Dendritic cell treated with granulocyte-macrophage colony-stimulating factor and Interleukin-4, amounts not matched to agents 40 ng/mL and 50 ng/mL, for 4 days (primary cell): ENCODE data around the gene ABCC2.
"Not testable (repeated sequence)": the region's sequence is repeated elsewhere in the genome, so short reads cannot be mapped to it uniquely, and the experiment has no call there.

ENCODE experiments used
- H3K27ac Mint-ChIP-seq: one replicate; pipeline ENCODE4 v1.8.0; 2022; ENCODE audit warnings: mild to moderate bottlenecking, mixed read lengths
- H3K27me3 Mint-ChIP-seq: one replicate; pipeline ENCODE4 v1.8.0; 2022; ENCODE audit warnings: mild to moderate bottlenecking, mixed read lengths
- H3K36me3 Mint-ChIP-seq: one replicate; pipeline ENCODE4 v1.8.0; 2022; ENCODE audit warnings: low read depth, mixed read lengths
- H3K4me1 Mint-ChIP-seq: one replicate; pipeline ENCODE4 v1.8.0; 2022; ENCODE audit warnings: low read depth, mixed read lengths
- H3K4me3 Mint-ChIP-seq: one replicate; pipeline ENCODE4 v1.8.0; 2022; ENCODE audit warnings: mild to moderate bottlenecking, moderate library complexity, mixed read lengths
- H3K9me3 Mint-ChIP-seq: one replicate; pipeline ENCODE4 v1.8.0; 2022; ENCODE audit warnings: mixed read lengths
- intact Hi-C: fragments of 100-400 bp; cut with micrococcal nuclease; formaldehyde crosslinking; loops from one replicate; pipeline ENCODE4 v1.15.0; 2022

ABCC2 gene

DNA sequence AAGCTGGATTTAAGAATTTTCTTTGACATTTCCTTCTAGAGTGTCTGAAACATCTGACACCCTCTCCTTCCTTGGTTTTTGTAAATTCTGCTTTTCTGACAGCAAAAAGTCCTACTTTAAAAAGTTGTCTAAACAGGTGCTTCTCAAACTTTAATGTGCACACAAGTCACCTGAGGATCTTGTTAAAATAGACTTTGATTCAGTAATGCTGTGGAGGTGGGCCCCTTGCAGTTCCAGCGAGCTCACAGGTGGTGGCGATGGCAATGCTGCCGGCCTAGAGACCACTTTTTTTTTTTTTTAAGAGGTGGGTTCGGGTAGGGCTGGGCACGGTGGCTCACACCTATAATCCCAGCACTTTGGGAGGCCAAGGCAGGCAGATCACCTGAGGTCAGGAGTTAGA is 77.1 kb downstream of the ABCC2 start:
- no peak overlapping the region for H3K4me3 Mint-ChIP-seq
- intact Hi-C loops, result no loop called here

DNA sequence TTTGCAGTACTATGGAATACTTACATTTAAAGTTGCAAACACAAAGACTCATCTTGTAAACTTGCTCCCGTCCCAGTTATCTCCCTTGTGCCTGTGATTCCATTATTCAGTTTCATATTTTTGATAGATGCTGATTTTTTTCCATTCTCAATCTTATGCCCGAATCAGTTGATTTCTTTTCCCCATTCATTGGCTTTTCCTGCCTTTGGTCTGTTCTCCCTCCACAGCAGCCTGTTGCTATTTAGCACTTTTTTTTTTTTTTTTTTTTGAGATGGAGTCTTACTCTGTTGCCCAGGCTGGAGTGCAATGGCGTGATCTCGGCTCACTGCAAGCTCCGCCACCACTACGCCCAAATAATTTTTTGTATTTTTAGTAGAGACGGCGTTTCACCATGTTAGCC is 78.0 kb downstream of the ABCC2 start:
- no peak overlapping the region for H3K4me3 Mint-ChIP-seq
- no peaks in the 10 kb centered on the region for H3K36me3 Mint-ChIP-seq
- peaks cover 25% of the 10 kb centered on the region for H3K27me3 Mint-ChIP-seq
- no peak overlapping the region for H3K27ac Mint-ChIP-seq
- intact Hi-C loops, result no loop called here
- no peaks in the 10 kb centered on the region for H3K4me1 Mint-ChIP-seq
- H3K9me3 Mint-ChIP-seq, result no peaks in the 10 kb centered on the region

More for the DNA sequence above, 77.1 kb downstream of the ABCC2 start:
- H3K36me3 Mint-ChIP-seq, result no peaks in the 10 kb centered on the region
- no peaks in the 10 kb centered on the region for H3K9me3 Mint-ChIP-seq
- peaks cover 18% of the 10 kb centered on the region for H3K27me3 Mint-ChIP-seq
- H3K27ac Mint-ChIP-seq, result no peak overlapping the region
- no peaks in the 10 kb centered on the region for H3K4me1 Mint-ChIP-seq

DNA sequence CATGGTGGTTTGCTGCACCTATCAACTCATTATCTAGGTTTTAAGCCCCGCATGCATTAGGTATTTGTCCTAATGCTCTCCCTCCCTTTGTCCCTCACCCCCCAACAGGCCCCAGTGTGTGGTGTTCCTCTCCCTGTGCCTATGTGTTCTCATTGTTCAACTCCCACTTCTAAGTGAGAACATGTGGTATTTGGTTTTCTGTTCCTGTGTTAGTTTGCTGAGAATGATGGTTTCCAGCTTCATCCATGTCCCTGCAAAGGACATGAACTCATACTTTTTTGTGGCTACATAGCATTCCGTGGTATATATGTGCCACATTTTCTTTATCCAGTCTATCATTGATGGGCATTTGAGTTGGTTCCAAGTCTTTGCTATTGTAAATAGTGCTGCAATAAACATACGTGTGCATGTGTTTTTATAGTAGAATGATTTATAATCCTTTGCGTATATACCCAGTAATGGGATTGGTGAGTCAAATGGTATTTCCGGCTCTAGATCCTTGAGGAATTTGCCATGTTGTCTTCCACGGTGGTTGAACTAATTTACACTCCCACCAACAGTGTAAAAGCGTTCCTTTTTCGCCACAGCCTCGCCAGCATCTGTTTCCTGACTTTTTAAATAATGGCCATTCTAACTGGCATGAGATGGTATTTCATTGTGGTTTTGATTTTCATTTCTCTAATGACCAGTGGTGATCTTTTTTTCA is 81.2 kb downstream of the ABCC2 start:
- H3K36me3 Mint-ChIP-seq, intact Hi-C loops, H3K27ac Mint-ChIP-seq, H3K4me3 Mint-ChIP-seq, H3K4me1 Mint-ChIP-seq: not testable (repeated sequence)
- H3K9me3 Mint-ChIP-seq, result peaks cover 13% of the 10 kb centered on the region
- peaks cover 48% of the 10 kb centered on the region for H3K27me3 Mint-ChIP-seq

DNA sequence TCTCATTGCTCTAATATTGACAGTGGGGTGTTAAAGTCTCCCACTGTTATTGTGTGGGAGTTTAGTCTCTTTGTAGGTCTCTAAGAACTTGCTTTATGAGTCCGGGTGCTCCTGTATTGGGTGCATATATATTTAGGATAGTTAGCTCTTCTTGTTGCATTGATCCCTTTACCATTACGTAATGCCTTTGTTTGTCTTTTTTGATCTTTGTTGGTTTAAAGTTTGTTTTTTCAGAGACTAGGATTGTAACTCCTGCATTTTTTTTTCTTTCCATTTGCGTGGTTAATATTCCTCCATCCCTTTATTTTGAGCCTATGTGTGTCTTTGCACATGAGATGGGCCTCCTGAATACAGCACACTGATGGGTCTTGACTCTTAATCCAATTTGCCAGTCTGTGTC is 84.8 kb downstream of the ABCC2 start:
- intact Hi-C loops, H3K36me3 Mint-ChIP-seq, H3K4me3 Mint-ChIP-seq, H3K27ac Mint-ChIP-seq: not testable (repeated sequence)
- Mint-ChIP-seq H3K4me1 (peaks cover 11% of the 10 kb centered on the region), H3K9me3 (peaks cover 13% of the 10 kb centered on the region), H3K27me3 (peaks cover 64% of the 10 kb centered on the region)

DNA sequence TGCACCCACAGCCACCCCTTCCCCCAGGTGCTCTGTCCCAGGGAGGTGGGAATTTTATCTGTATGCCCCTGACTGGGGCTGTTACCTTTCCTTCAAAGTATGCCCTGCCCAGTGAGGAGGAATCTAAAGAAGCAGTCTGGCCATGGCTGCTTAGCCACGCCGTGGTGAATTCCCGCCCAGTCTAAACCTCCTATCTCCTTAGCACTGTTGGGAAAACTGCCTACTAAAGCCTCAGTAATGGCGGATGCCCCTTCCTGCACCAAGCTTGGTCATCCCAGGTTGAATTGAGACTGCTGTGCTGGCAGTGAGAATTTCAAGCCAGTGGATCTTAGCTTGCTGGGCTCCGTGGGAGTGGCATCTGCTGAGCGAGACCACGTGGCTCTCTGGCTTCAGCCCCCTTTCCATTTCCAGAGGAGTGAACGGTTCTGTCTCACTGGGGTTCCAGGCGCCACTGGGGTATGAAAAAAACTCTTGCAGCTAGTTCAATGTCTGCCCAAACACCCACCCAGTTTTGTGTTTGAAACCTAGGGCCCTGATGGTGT is 87.2 kb downstream of the ABCC2 start:
- no peaks in the 10 kb centered on the region for H3K36me3 Mint-ChIP-seq
- H3K4me1 Mint-ChIP-seq, result peaks cover 11% of the 10 kb centered on the region
- intact Hi-C loops, result no loop called here
- H3K27ac Mint-ChIP-seq, result no peak overlapping the region
- no peak overlapping the region for H3K4me3 Mint-ChIP-seq
- H3K9me3 Mint-ChIP-seq, result peaks cover 13% of the 10 kb centered on the region
- H3K27me3 Mint-ChIP-seq, result peaks cover 50% of the 10 kb centered on the region

DNA sequence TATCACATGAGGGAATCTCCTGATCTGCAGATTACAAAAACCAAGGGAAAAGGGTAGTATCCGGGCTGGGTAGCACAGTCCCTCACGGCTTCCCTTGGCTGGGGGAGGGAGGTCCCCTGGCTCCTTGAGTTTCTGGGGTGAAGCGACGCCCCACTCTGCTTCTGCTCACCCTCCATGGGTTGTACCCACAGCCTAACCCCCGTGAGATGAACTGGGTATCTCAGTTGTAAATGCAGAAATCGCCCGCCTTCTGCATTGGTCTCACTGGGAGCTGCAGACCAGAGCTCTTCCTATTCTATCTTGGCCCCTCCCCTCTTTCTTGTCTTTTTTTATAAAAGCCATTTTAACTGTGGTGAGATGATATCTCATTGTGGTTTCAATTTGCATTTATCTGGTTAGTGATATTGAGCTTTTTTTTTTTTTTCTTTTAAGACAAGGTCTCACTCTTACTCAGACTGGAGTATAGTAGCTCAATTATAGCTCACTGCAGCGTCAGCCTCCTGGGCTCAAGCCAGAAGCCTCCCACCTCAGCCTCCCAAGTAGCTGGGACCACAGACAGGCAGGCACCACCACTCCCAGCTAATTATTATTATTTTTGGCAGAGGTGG is 87.8 kb downstream of the ABCC2 start:
- Mint-ChIP-seq H3K27me3 (peaks cover 45% of the 10 kb centered on the region), H3K36me3 (peaks cover 6% of the 10 kb centered on the region), H3K4me3 (peak overlapping the region; percentile 45), H3K9me3 (peaks cover 13% of the 10 kb centered on the region), H3K27ac (no peak overlapping the region), H3K4me1 (peaks cover 11% of the 10 kb centered on the region)
- intact Hi-C loops, result no loop called here

GRCh38 chr10:99872367-99873162 is 90.1 kb downstream of the ABCC2 start:
- Mint-ChIP-seq H3K4me1 (peaks cover 11% of the 10 kb centered on the region), H3K27ac (no peak overlapping the region)

GRCh38 chr10:99873846-99874245 is 91.4 kb downstream of the ABCC2 start:
- Mint-ChIP-seq H3K4me3 (no peak overlapping the region), H3K27me3 (peaks cover 19% of the 10 kb centered on the region), H3K4me1 (peaks cover 11% of the 10 kb centered on the region), H3K9me3 (no peaks in the 10 kb centered on the region), H3K27ac (no peak overlapping the region), H3K36me3 (peaks cover 42% of the 10 kb centered on the region)
- intact Hi-C loops, result no loop called here

More at GRCh38 chr10:99872367-99873162, 90.1 kb downstream of the ABCC2 start:
- intact Hi-C loops, result no loop called here
- Mint-ChIP-seq H3K4me3 (no peak overlapping the region), H3K9me3 (no peaks in the 10 kb centered on the region), H3K36me3 (peaks cover 29% of the 10 kb centered on the region), H3K27me3 (peaks cover 26% of the 10 kb centered on the region)

GRCh38 chr10:99874341-99875085 is 92.1 kb downstream of the ABCC2 start:
- no peak overlapping the region for H3K27ac Mint-ChIP-seq
- intact Hi-C loops, result no loop called here

DNA sequence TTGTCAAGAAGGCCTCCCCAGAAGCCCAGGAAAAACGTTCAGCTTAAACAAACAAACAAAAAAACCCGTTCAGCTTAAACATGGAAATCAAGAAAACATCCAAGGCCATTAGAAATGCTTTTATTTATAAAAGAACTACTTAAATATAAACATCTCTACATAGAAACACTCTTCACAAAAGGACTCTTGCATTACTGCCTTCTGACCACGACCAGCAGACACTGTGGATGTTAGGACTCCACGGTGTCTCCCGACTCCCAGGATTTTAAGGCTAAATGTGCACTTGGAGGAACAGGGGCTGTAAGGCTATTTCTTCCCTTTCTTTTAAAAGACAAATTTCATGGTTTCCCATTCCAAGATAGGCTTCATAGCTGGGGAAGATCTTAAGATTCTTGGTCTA is 93.0 kb downstream of the ABCC2 start:
- H3K4me3 Mint-ChIP-seq, result no peak overlapping the region
- peaks cover 58% of the 10 kb centered on the region for H3K36me3 Mint-ChIP-seq
- peaks cover 4% of the 10 kb centered on the region for H3K27me3 Mint-ChIP-seq
- H3K27ac Mint-ChIP-seq, result no peak overlapping the region
- no peaks in the 10 kb centered on the region for H3K9me3 Mint-ChIP-seq
- peaks cover under 1% of the 10 kb centered on the region for H3K4me1 Mint-ChIP-seq
- intact Hi-C loops, result no loop called here

More at GRCh38 chr10:99874341-99875085, 92.1 kb downstream of the ABCC2 start:
- no peaks in the 10 kb centered on the region for H3K9me3 Mint-ChIP-seq
- peaks cover 12% of the 10 kb centered on the region for H3K27me3 Mint-ChIP-seq
- peaks cover 49% of the 10 kb centered on the region for H3K36me3 Mint-ChIP-seq
- peaks cover 10% of the 10 kb centered on the region for H3K4me1 Mint-ChIP-seq
- no peak overlapping the region for H3K4me3 Mint-ChIP-seq

GRCh38 chr10:99880080-99880835 is 97.8 kb downstream of the ABCC2 start:
- Mint-ChIP-seq H3K27ac (no peak overlapping the region), H3K36me3 (peaks cover 93% of the 10 kb centered on the region), H3K9me3 (no peaks in the 10 kb centered on the region), H3K4me1 (no peaks in the 10 kb centered on the region), H3K4me3 (no peak overlapping the region), H3K27me3 (no peaks in the 10 kb centered on the region)
- intact Hi-C loops, result no loop called here

GRCh38 chr10:99881371-99881770 is 98.9 kb downstream of the ABCC2 start:
- Mint-ChIP-seq H3K27me3 (no peaks in the 10 kb centered on the region), H3K27ac (no peak overlapping the region), H3K36me3 (peaks cover 93% of the 10 kb centered on the region), H3K9me3 (no peaks in the 10 kb centered on the region), H3K4me1 (no peaks in the 10 kb centered on the region), H3K4me3 (no peak overlapping the region)
- intact Hi-C loops, result no loop called here

DNA sequence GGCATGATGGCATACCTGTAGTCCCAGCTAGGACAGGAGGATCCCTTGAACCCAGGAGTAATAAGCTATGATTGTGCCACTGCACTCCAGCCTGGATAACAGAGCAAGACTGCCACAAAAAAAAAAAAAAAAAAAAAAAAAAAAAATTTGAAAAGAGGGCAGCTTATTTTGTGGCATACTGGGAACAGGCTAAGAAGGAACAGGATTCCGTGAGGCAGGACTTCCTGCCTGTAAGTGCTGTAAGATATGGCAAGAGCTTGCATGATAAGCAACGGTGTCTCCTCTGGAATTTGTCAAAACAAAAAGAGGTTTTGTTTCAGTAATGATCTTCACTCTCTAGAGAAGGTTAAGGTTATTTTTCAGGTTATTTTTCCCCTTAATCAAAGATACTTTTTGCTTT is 101.1 kb downstream of the ABCC2 start:
- Mint-ChIP-seq H3K36me3 (peaks cover 93% of the 10 kb centered on the region), H3K9me3 (no peaks in the 10 kb centered on the region), H3K4me1 (no peaks in the 10 kb centered on the region), H3K4me3 (no peak overlapping the region), H3K27ac (no peak overlapping the region), H3K27me3 (no peaks in the 10 kb centered on the region)
- intact Hi-C loops, result no loop called here
